Stimulated activated CD8-positive, alpha-beta memory T cell treated with anti-CD3 and anti-CD28 coated beads, Interleukin-4, amount 100 ng/mL, for 48 hours (primary cell): ENCODE measurements around the gene TTC34.

Experiments used
- DNase-seq: peaks from one replicate; pipeline ENCODE4 v3.0.0-alpha.2; 2020

The TTC34 gene

GRCh38 chr1:2801535-2802291, at the start of gene TTC34:
TTC34 (minus strand) TSS chr1:2801693; CDS start chr1:2800827, 866 bp downstream.
- DNase-seq, result peak; percentile 74

GRCh38 chr1:2850502-2850901, 49.0 kb upstream of the TTC34 start:
- DNase-seq, result no peak

- DNase-seq, result no peak
Measured at GRCh38 chr1:2848006-2848670, 46.6 kb upstream of the TTC34 start.

GRCh38 chr1:2847086-2847985, 45.8 kb upstream of the TTC34 start:
- DNase-seq, result no peak

- DNase-seq, result no peak
Measured at GRCh38 chr1:2845869-2846268, 44.4 kb upstream of the TTC34 start.

GRCh38 chr1:2840036-2840809, 38.7 kb upstream of the TTC34 start:
- DNase-seq, result peak; percentile 72

GRCh38 chr1:2837823-2838222, 36.3 kb upstream of the TTC34 start:
- no peak for DNase-seq

GRCh38 chr1:2837316-2837715, 35.8 kb upstream of the TTC34 start:
- no peak for DNase-seq

GRCh38 chr1:2836333-2836970, 35.0 kb upstream of the TTC34 start:
- DNase-seq, result no peak

- DNase-seq, result no peak
Measured at GRCh38 chr1:2835650-2836159, 34.2 kb upstream of the TTC34 start.

GRCh38 chr1:2834741-2835564, 33.5 kb upstream of the TTC34 start:
- no peak for DNase-seq

GRCh38 chr1:2834146-2834475, 32.6 kb upstream of the TTC34 start:
- no peak for DNase-seq

- no peak for DNase-seq
Measured at GRCh38 chr1:2833454-2834145, 32.1 kb upstream of the TTC34 start.

- DNase-seq, result no peak
Measured at GRCh38 chr1:2832506-2833453, 31.3 kb upstream of the TTC34 start.

- no peak for DNase-seq
Measured at GRCh38 chr1:2831596-2832212, 30.2 kb upstream of the TTC34 start.

GRCh38 chr1:2830761-2831425, 29.4 kb upstream of the TTC34 start:
- no peak for DNase-seq

- no peak for DNase-seq
Measured at GRCh38 chr1:2829846-2830615, 28.5 kb upstream of the TTC34 start.
